Measurements from ENCODE around the gene SLC35F2. TPM values are rescaled to one million over a fixed set of nuclear protein-coding genes. Genes with fewer than 3 reads are reported as not detected.
"Not testable (repeated sequence)": the region's sequence is repeated elsewhere in the genome, so short reads cannot be mapped to it uniquely, and the experiment has no call there.

Gene SLC35F2
- total RNA-seq (ENCODE audit: low replicate concordance): 9.6 and 9.9 TPM in 2 replicates

DNA sequence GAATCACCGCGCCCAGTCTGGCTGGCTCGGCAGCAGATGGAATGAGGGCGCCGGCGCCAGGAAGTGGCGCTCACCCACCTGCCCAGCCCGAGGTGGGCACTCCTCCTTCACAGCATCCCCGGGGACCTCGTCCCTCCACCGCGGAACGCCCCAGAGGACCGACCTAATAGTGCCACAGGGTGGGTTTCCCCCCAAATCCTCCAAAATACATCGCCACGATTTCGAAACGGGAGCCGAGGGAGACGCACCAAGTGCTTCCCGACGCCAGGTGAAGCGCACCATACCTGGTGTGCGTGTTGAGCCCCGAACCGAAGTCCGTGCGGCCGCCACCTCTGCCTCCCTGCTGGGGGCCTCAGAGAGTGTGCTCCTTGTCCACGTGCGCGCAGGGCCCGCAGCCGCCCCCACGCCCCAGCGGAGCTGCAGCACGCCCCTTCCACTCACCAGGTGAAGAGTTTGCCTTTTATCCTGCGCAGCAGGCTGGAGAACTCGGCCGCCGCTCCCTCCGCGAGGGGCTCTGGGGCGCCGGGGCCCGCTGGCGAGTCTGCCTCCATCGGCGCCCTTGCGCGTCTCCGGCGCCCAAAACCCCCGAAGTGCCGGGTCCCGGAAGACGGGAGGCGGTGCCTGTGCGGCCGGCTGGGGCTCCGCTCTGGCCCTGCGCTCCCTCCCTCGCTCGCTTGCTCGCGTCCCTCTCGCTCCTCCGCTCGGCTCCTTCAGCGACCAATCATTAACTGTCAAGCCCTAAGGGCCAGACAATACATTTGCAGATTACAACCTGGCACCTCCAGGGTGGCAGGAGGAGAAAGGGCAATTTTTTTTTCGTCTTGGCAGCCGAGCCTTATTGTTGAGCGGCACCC, at the start of gene SLC35F2:
Gene SLC35F2 (minus strand): TSS at position 571 of the 854 bp plus-strand sequence. CDS start 20 bp downstream, at position 551.
- DNase-seq (ENCODE audit: low read depth): peak; percentile 31
- no peak for TF ChIP-seq CTCF (IDR thresholded peaks at IDR 0.05; ENCODE audit: insufficient read depth, low read length)

GRCh38 chr11:107908211-107908610, 49.6 kb upstream of the SLC35F2 start:
- no peak for DNase-seq (ENCODE audit: low read depth)
- TF ChIP-seq CTCF (IDR thresholded peaks at IDR 0.05; ENCODE audit: insufficient read depth, low read length): no peak
- no peak overlapping the region for H3K4me3 ChIP-seq (ENCODE audit: low read depth, low read length)

More for the DNA sequence above, at the start of gene SLC35F2:
- peak within 1 kb of the TSS; percentile 76 for H3K4me3 ChIP-seq (ENCODE audit: low read depth, low read length)

DNA sequence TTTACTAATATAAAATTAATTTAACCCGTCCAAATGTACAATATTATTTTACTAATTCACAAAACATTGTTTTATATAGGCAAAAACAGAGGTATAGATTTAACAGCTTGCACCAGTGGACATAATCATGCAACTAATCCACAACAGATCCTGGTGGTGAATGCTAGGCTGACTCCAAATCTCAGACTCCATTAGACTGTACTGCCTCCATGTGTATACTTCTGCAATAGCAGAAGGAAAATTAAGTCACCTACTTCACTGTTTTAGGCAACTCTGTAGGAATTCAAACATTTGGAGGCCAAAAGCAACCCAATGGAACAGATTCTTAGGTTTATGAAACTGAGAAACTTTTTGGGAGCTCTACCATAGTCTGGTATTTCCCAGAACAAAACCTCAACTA, 39.7 kb upstream of the SLC35F2 start:
- DNase-seq (ENCODE audit: low read depth): peak; percentile 74
- TF ChIP-seq CTCF (IDR thresholded peaks at IDR 0.05; ENCODE audit: insufficient read depth, low read length): peak; percentile 77
- H3K4me3 ChIP-seq (ENCODE audit: low read depth, low read length): no peak overlapping the region

DNA sequence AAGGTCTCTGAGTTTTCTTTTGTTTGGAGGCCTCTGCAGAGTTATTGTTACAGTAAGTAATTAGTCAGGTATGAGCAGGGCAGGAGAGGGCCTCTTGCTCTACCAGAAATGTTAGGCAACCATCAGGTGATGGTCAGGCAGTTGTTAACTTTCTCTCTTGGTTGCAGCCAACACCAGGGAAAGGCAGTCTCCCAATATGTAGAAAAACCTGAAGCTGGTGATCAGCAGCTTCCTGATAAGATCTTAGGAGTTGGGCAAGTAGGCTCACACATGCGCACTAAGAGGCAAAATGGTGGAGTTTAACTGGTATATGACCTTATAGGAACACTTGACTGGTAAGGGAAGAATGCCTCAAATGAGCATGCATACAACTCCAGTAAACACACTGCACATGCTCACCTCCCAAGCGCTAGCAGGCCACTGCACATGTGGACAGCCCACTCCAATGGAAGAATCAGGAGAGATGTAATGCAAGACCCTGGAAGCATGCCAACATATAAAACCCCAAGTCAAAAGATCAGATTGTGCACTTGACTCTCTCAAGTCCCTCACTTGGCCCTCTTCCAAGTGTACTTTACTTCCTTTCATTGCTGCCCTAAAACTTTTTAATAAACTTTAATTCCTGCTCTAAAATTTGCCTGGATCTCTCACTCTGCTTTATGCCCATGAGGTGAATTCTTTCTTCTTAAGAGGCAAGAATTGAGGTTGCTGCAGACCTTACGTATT, 23.7 kb upstream of the SLC35F2 start:
- no peak for TF ChIP-seq CTCF (IDR thresholded peaks at IDR 0.05; ENCODE audit: insufficient read depth, low read length)
- no peak for DNase-seq (ENCODE audit: low read depth)
- no peak overlapping the region for H3K4me3 ChIP-seq (ENCODE audit: low read depth, low read length)

DNA sequence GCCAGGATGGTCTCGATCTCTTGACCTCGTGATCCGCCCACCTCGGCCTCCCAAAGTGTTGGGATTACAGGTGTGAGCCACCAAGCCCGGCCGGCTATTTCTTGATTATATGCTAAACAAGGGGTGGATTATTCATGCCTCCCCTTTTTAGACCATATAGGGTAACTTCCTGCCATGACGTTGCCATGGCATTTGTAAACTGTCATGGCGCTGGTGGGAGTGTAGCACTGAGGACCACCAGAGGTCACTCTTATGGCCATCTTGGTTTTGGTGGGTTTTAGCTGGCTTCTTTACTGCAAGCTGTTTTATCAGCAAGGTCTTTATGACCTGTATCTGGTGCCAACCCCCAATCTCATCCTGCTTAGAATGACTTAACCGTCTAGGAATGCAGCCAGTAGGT, 22.9 kb upstream of the SLC35F2 start:
- H3K4me3 ChIP-seq (ENCODE audit: low read depth, low read length); DNase-seq (ENCODE audit: low read depth): not testable (repeated sequence)

- TF ChIP-seq CTCF (IDR thresholded peaks at IDR 0.05; ENCODE audit: insufficient read depth, low read length): no peak
- DNase-seq (ENCODE audit: low read depth): no peak
- no peak overlapping the region for H3K4me3 ChIP-seq (ENCODE audit: low read depth, low read length)
Observed at GRCh38 chr11:107876141-107876540, 17.6 kb upstream of the SLC35F2 start.

GRCh38 chr11:107864591-107864990, 6.0 kb upstream of the SLC35F2 start:
- no peak for TF ChIP-seq CTCF (IDR thresholded peaks at IDR 0.05; ENCODE audit: insufficient read depth, low read length)
- H3K4me3 ChIP-seq (ENCODE audit: low read depth, low read length): no peak overlapping the region
- DNase-seq (ENCODE audit: low read depth): no peak

Measured in fibroblast of the aortic adventitia (primary cell).